GM12874 (cell line): ENCODE results near the gene TLE2.

Experiments used
- CTCF ChIP-seq: IDR thresholded peaks from 2 replicates; pipeline ENCODE4 v1.5.1; 2011; ENCODE audit warnings: low read depth, mild to moderate bottlenecking, control low read depth, low read length, moderate library complexity; ENCODE audit not compliant: insufficient read depth

TLE2 gene

GRCh38 chr19:3038214-3038613, 9.1 kb upstream of the TLE2 start:
- no peak for TF ChIP-seq CTCF

- TF ChIP-seq CTCF, result no peak
Observed at GRCh38 chr19:3036119-3036976, 7.3 kb upstream of the TLE2 start.

- no peak for TF ChIP-seq CTCF
Observed at GRCh38 chr19:3035542-3036118, 6.5 kb upstream of the TLE2 start.

GRCh38 chr19:3034656-3035541, 5.8 kb upstream of the TLE2 start:
- no peak for TF ChIP-seq CTCF

GRCh38 chr19:3034406-3034655, 5.3 kb upstream of the TLE2 start:
- TF ChIP-seq CTCF, result no peak

GRCh38 chr19:3033595-3034405, 4.7 kb upstream of the TLE2 start:
- no peak for TF ChIP-seq CTCF

GRCh38 chr19:3031607-3031867, 2.5 kb upstream of the TLE2 start:
- no peak for TF ChIP-seq CTCF
